Endometrial microvascular endothelial cells (primary cell): ENCODE results near the gene EIF4B. TPM values are rescaled to one million over a fixed set of nuclear protein-coding genes. Genes with fewer than 3 reads are reported as not detected.

Experiments
- in situ Hi-C: cut with HindIII; loops from 2 replicates; pipeline ENCODE4 v1.10.0; 2017; ENCODE audit warnings: low sequenced_read_pairs, low pct_unique_long_range_greater_than_20kb; ENCODE audit errors: inconsistent ontology term
- total RNA-seq: library from RNA; depleted of rRNA; stranded (reverse); fragments of >200 nt; gene quantifications from one replicate; pipeline ENCODE4 v1.2.3, GENCODE V29; 2015; ENCODE audit errors: inconsistent ontology term

EIF4B gene
- 363 TPM for total RNA-seq

- in situ Hi-C loops = no loop called here
Observed at GRCh38 chr12:53005986-53006809, at the start of gene EIF4B. Gene EIF4B, plus strand, starts transcription at chr12:53006456. Its CDS starts 28 bp downstream, at chr12:53006484.

- in situ Hi-C loops = no loop called here
Observed at GRCh38 chr12:52956987-52957386, 49.3 kb upstream of the EIF4B start.

GRCh38 chr12:52964556-52965336 is 41.5 kb upstream of the EIF4B start:
- in situ Hi-C loops = no loop called here

- in situ Hi-C loops = no loop called here
Observed at GRCh38 chr12:52965337-52965731, 40.9 kb upstream of the EIF4B start.

- in situ Hi-C loops = no loop called here
Observed at GRCh38 chr12:52969166-52969795, 37.0 kb upstream of the EIF4B start.

- in situ Hi-C loops = no loop called here
Observed at GRCh38 chr12:52969828-52970569, 36.3 kb upstream of the EIF4B start.

- in situ Hi-C loops = no loop called here
Observed at GRCh38 chr12:52971679-52972329, 34.5 kb upstream of the EIF4B start.

- in situ Hi-C loops = loop anchor here (25.0 kb wide), 1 partner anchor 88 kb away; no protein-coding TSS in a partner anchor
Observed at GRCh38 chr12:52975204-52975603, 31.1 kb upstream of the EIF4B start.

- in situ Hi-C loops = loop anchor here (25.0 kb wide), 1 partner anchor 89 kb away; no protein-coding TSS in a partner anchor
Observed at GRCh38 chr12:52975820-52976573, 30.3 kb upstream of the EIF4B start.

- in situ Hi-C loops = loop anchor here (25.0 kb wide), 1 partner anchor 89 kb away; no protein-coding TSS in a partner anchor
Observed at GRCh38 chr12:52976574-52977071, 29.6 kb upstream of the EIF4B start.

- in situ Hi-C loops = loop anchor here (25.0 kb wide), 1 partner anchor 90 kb away; no protein-coding TSS in a partner anchor
Observed at GRCh38 chr12:52977170-52977569, 29.1 kb upstream of the EIF4B start.

GRCh38 chr12:52980096-52980649 is 26.1 kb upstream of the EIF4B start:
- in situ Hi-C loops = loop anchor here (25.0 kb wide), 1 partner anchor 93 kb away; no protein-coding TSS in a partner anchor

- in situ Hi-C loops = loop anchor here (25.0 kb wide), 1 partner anchor 94 kb away; no protein-coding TSS in a partner anchor
Observed at GRCh38 chr12:52980650-52981423, 25.4 kb upstream of the EIF4B start.

GRCh38 chr12:52984136-52984535 is 22.1 kb upstream of the EIF4B start:
- in situ Hi-C loops = loop anchor here (25.0 kb wide), 1 partner anchor 97 kb away; no protein-coding TSS in a partner anchor

- in situ Hi-C loops = loop anchor here (25.0 kb wide), 1 partner anchor 102 kb away; no protein-coding TSS in a partner anchor
Observed at GRCh38 chr12:52988898-52989297, 17.4 kb upstream of the EIF4B start.

- in situ Hi-C loops = loop anchor here (25.0 kb wide), 1 partner anchor 103 kb away; no protein-coding TSS in a partner anchor
Observed at GRCh38 chr12:52990206-52990605, 16.1 kb upstream of the EIF4B start.
